Sigmoid colon (tissue), 7 donors: ENCODE results near the gene MRTFA. TPM values are rescaled to one million over a fixed set of nuclear protein-coding genes. Genes with fewer than 3 reads are reported as not detected.

ENCODE experiments used
- DNase-seq: peaks from one replicate; pipeline ENCODE4 v3.0.0-alpha.2; 2019
- H3K27ac ChIP-seq, 4 donors: fragments of 200-600 bp; sonication (generic); one replicate each; pipeline ENCODE4 v1.5.1; 2016 to 2019; ENCODE audit warnings: mild to moderate bottlenecking in 1 of 4
- H3K27me3 ChIP-seq, 3 donors: fragments of 200-600 bp; sonication (generic); one replicate each; pipeline ENCODE4 v1.5.1; 2019; ENCODE audit warnings: mild to moderate bottlenecking in 1 of 3
- H3K36me3 ChIP-seq, 4 donors: fragments of 200-600 bp; sonication (generic); one replicate each; pipeline ENCODE4 v1.5.1; 2016 to 2019
- H3K4me1 ChIP-seq, 4 donors: fragments of 200-600 bp; sonication (generic); one replicate each; pipeline ENCODE4 v1.5.1; 2017 to 2019
- H3K4me3 ChIP-seq, 4 donors: fragments of 200-600 bp; sonication (generic); one replicate each; pipeline ENCODE4 v1.5.1; 2017 to 2019; ENCODE audit warnings: mild to moderate bottlenecking in 2 of 4, moderate library complexity in 1 of 4
- H3K9me3 ChIP-seq, 4 donors: fragments of 200-600 bp in 3 of 4; sonication (generic) in 3 of 4; one replicate each; pipeline versions ENCODE4 v1.5.1 to v1.6.1; 2013 to 2019
- EP300 ChIP-seq, 4 donors: sonication (generic); formaldehyde crosslinking; IDR thresholded peaks; one replicate each; pipeline ENCODE4 v1.6.1; 2017; ENCODE audit warnings: antibody characterized with exemption in 4 of 4
- POLR2A ChIP-seq, 2 donors: fragments of 450-650 bp; IDR thresholded peaks; one replicate each; pipeline ENCODE4 v1.6.1; 2016; ENCODE audit warnings: antibody characterized with exemption in 2 of 2, mild to moderate bottlenecking in 2 of 2, moderate library complexity in 2 of 2
- POLR2AphosphoS5 ChIP-seq, 4 donors: sonication (generic); formaldehyde crosslinking; IDR thresholded peaks; one replicate each; pipeline ENCODE4 v1.6.1; 2017; ENCODE audit warnings: antibody characterized with exemption in 4 of 4
- WGBS, 2 donors: extraction: QIAGEN DNeasy Blood & Tissue Kit; methylation state at CpG; one replicate each; pipeline ENCODE4 v1.1.7; 2013; 5-methylcytosine and 5-hydroxymethylcytosine counted together
- intact Hi-C: fragments of 100-400 bp; cut with DNase I; formaldehyde crosslinking; loops from one replicate; pipeline ENCODE4 v1.15.1; 2023
- polyA plus RNA-seq, 3 donors: library from polyadenylated mRNA; stranded (reverse); fragments of 200-250 nt; gene quantifications; one replicate each; pipeline ENCODE4 v1.2.3, GENCODE V29; 2013
- total RNA-seq, 4 donors: library from RNA; depleted of rRNA; stranded (reverse); fragments of >200 nt; gene quantifications; one replicate each; pipeline ENCODE4 v1.1.0, GENCODE V29; 2016
- TF ChIP-seq, protein P1 (sequence below), 4 experiments: fragments of 450-650 bp in 3 of 4; fragments of 200-600 bp in 1 of 4; IDR thresholded peaks; one replicate each; pipeline ENCODE4 v1.5.1; 2016 to 2019; ENCODE audit warnings: antibody characterized with exemption in 4 of 4, mild to moderate bottlenecking in 3 of 4, moderate library complexity in 2 of 4
- donor health status: healthy with polysubstance abuse.
- donor health status: Bipolar disorder and iron deficiency.
- donor health status: healthy.

The MRTFA gene
- total and polyA plus RNA-seq, 7 donors: 10.8 to 104 (median 29.2) TPM

DNA sequence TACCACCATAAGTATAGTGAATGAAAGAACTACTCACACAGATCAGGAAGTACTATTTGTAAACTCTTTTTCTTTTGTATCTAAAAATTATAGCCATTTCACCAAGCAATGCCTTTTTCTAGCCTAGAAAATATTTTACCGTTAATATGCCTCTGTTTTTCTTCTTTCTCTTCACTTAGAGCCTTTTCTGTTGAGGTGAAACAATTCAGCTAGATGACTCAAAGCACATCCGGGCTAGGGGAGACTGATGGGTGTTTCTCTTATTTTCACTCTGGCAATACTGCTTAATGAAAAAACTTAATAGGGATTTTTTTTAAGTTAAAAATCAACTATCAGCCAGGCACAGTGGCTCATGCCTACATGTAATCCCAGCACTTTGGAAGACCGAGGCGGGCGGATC lies 172.8 kb downstream of the MRTFA start:
- Histone ChIP-seq H3K4me3 (peak overlapping the region in 1 of 4 donors; percentile 28), H3K9me3 (no peaks in the 10 kb centered on the region), H3K27me3 (no peaks in the 10 kb centered on the region), H3K36me3 (peaks cover 0 to 10% (median 0%) of the 10 kb centered on the region in 4 donors), H3K4me1 (peaks cover 0 to 7% (median 0%) of the 10 kb centered on the region in 4 donors), H3K27ac (no peak overlapping the region)
- TF ChIP-seq POLR2AphosphoS5 (IDR thresholded peaks at IDR 0.05) (no peak), EP300 (IDR thresholded peaks at IDR 0.05) (no peak), POLR2A (IDR thresholded peaks at IDR 0.05) (no peak)
- TF ChIP-seq, protein P1, sequence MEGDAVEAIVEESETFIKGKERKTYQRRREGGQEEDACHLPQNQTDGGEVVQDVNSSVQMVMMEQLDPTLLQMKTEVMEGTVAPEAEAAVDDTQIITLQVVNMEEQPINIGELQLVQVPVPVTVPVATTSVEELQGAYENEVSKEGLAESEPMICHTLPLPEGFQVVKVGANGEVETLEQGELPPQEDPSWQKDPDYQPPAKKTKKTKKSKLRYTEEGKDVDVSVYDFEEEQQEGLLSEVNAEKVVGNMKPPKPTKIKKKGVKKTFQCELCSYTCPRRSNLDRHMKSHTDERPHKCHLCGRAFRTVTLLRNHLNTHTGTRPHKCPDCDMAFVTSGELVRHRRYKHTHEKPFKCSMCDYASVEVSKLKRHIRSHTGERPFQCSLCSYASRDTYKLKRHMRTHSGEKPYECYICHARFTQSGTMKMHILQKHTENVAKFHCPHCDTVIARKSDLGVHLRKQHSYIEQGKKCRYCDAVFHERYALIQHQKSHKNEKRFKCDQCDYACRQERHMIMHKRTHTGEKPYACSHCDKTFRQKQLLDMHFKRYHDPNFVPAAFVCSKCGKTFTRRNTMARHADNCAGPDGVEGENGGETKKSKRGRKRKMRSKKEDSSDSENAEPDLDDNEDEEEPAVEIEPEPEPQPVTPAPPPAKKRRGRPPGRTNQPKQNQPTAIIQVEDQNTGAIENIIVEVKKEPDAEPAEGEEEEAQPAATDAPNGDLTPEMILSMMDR (IDR thresholded peaks at IDR 0.05): no peak
- intact Hi-C loops: no loop called here
- WGBS, 2 donors: 75 to 87% methylated on average over 5 of the region's 5 CpGs
- DNase-seq: no peak

DNA sequence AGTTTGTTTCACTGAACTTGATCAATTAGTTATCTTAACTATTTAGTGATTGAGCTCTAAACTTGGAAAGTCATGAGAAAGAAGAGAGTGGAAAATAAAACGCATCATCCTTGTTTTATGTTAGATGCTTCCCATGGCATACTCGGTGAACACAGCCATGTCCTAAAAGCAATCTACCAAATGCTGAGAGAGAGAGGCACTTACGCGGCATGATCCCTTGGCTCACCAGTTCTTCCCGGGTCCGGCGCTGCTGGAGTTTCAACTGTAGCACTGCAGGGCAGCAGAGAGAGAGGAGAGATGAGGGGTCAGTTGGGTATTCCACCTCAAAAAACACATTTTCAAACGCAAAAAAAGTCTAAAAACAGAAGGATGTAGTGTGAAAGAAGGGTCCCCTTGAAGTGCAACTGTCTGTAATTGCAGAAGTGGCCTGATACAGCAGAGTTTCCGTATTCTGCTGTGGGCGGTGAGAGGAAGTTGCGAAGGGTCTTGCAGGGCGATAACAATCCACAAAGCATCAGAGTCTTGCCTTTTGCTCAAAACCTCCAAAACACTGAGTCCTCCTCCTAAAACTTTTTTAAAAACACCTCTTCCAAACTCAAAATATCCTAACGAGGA lies 173.4 kb downstream of the MRTFA start:
- H3K4me3 ChIP-seq: peak overlapping the region in 1 of 4 donors; percentile 28

DNA sequence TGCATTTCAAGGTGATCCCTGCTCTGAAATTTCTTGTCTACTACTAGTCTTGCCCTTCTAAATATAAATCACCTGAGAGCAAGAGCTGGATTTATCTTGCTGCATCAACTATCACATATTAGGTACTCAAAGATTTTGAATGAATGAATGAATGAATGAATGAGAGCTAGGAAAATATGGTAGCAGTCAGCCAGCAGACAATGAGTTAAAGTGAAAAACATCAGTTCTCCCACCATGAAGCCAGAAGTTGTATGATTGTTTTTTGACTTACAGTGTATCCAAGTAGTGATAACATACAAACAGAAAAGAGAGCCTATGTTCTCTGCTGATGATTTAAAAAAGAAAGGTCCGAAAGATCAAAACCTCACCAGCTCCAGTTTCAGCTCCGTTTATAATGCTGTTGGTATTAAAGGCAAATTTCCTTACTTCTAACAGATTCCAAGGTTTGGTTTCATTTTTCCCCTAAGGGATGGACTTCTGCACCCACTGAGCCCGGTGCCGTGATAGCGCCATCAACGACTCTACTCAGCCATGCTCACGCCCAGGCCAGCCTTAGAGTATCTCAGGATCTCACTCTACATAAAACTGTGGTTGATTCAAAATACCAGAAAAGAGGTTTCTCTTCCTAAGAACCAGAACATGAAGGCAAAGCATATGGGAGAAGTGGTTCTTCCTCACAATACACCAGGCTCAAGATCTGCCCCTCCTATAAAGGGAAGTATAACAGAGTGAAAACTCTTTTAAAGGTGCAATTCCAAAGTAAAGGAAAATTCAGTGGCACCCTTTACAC lies 174.1 kb downstream of the MRTFA start:
- intact Hi-C loops: no loop called here

More for the DNA sequence above, 173.4 kb downstream of the MRTFA start:
- WGBS, 2 donors: 52 to 86% methylated on average over 13 of the region's 13 CpGs
- Histone ChIP-seq H3K27ac (no peak overlapping the region), H3K9me3 (no peaks in the 10 kb centered on the region), H3K36me3 (peaks cover 0 to 10% (median 0%) of the 10 kb centered on the region in 4 donors), H3K4me1 (peaks cover 0 to 1% (median 0%) of the 10 kb centered on the region in 4 donors), H3K27me3 (no peaks in the 10 kb centered on the region)
- no peak for DNase-seq
- intact Hi-C loops: no loop called here
- TF ChIP-seq POLR2A (IDR thresholded peaks at IDR 0.05) (no peak), EP300 (IDR thresholded peaks at IDR 0.05) (no peak), POLR2AphosphoS5 (IDR thresholded peaks at IDR 0.05) (no peak)
- TF ChIP-seq, protein P1 (IDR thresholded peaks at IDR 0.05): no peak

DNA sequence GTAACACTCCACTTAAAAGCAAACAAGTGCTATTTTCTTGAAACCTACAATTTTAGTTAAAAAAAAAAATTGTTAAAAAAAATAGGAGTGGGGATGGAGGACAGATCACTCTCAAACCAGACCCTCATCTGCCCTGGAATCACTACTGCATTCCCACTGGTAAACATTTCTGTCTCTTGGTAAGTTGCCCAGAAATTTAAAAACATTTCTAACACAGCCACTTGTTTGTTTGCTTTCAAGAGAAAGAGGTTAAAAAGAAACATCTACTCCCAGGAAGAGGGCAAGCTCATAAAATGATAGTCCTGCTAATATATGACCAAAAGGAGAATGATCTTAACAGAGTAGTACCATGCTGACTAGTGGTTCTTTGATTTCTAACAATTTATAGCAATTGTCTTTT lies 182.8 kb downstream of the MRTFA start:
- Histone ChIP-seq H3K36me3 (no peaks in the 10 kb centered on the region), H3K9me3 (no peaks in the 10 kb centered on the region), H3K4me3 (no peak overlapping the region), H3K27ac (no peak overlapping the region), H3K4me1 (peaks cover 0 to 57% (median 33%) of the 10 kb centered on the region in 4 donors), H3K27me3 (no peaks in the 10 kb centered on the region)
- no peak for TF ChIP-seq POLR2AphosphoS5 (IDR thresholded peaks at IDR 0.05)
- no peak for TF ChIP-seq POLR2A (IDR thresholded peaks at IDR 0.05)
- TF ChIP-seq EP300 (IDR thresholded peaks at IDR 0.05): no peak
- TF ChIP-seq, protein P1 (IDR thresholded peaks at IDR 0.05): no peak
- intact Hi-C loops: no loop called here
- DNase-seq: no peak

More for the DNA sequence above, 174.1 kb downstream of the MRTFA start:
- no peaks in the 10 kb centered on the region for H3K27me3 ChIP-seq
- no peak overlapping the region for H3K27ac ChIP-seq
- WGBS, 2 donors: 32 to 76% methylated on average over 7 of the region's 7 CpGs
- peaks cover 0 to 10% (median 0%) of the 10 kb centered on the region in 4 donors for H3K36me3 ChIP-seq
- DNase-seq: no peak
- TF ChIP-seq POLR2AphosphoS5 (IDR thresholded peaks at IDR 0.05) (no peak), EP300 (IDR thresholded peaks at IDR 0.05) (no peak), POLR2A (IDR thresholded peaks at IDR 0.05) (no peak)
- TF ChIP-seq, protein P1 (IDR thresholded peaks at IDR 0.05): no peak
- peak overlapping the region in 1 of 4 donors; percentile 28 for H3K4me3 ChIP-seq
- no peaks in the 10 kb centered on the region for H3K9me3 ChIP-seq
- H3K4me1 ChIP-seq: peaks cover 0 to 6% (median 0%) of the 10 kb centered on the region in 4 donors
